HepG2 (cell line): Measurements from ENCODE around the gene FEV. TPM values are rescaled to one million over a fixed set of nuclear protein-coding genes. Genes with fewer than 3 reads are reported as not detected.

Source experiments
- EED ChIP-seq: sonication (generic); formaldehyde crosslinking; IDR thresholded peaks from 2 replicates; pipeline ENCODE4 v1.5.0; 2020; ENCODE audit warnings: mild to moderate bottlenecking, missing genetic modification reagents
- FOXK2 ChIP-seq: fragments of 450-650 bp; IDR thresholded peaks from 2 replicates; pipeline ENCODE4 v1.6.1; 2016
- IRF1 ChIP-seq: sonication (generic); formaldehyde crosslinking; IDR thresholded peaks from 2 replicates; pipeline ENCODE4 v1.4.0; 2020; ENCODE audit warnings: low read depth, mild to moderate bottlenecking, missing genetic modification reagents
- MAF1 ChIP-seq: sonication (generic); formaldehyde crosslinking; IDR thresholded peaks from 2 replicates; pipeline ENCODE4 v1.5.0; 2020; ENCODE audit warnings: missing genetic modification reagents, borderline replicate concordance
- YEATS2 ChIP-seq: sonication (generic); formaldehyde crosslinking; IDR thresholded peaks from 2 replicates; pipeline ENCODE4 v1.4.0; 2020; ENCODE audit warnings: missing genetic modification reagents, borderline replicate concordance
- ZNF207 ChIP-seq: fragments of 450-650 bp; IDR thresholded peaks from 2 replicates; pipeline ENCODE4 v1.6.1; 2016; ENCODE audit warnings: antibody characterized with exemption, borderline replicate concordance
- ZNF441 ChIP-seq: sonication (generic); formaldehyde crosslinking; IDR thresholded peaks from 2 replicates; pipeline ENCODE4 v1.7.0; 2021; ENCODE audit warnings: missing genetic modification reagents, borderline replicate concordance
- ZNF558 ChIP-seq: sonication (generic); formaldehyde crosslinking; IDR thresholded peaks from 2 replicates; pipeline ENCODE4 v1.9.0; 2022; ENCODE audit warnings: mild to moderate bottlenecking, missing genetic modification reagents, borderline replicate concordance
- ZNF589 ChIP-seq: sonication (generic); formaldehyde crosslinking; conservative IDR thresholded peaks from 2 replicates; pipeline ENCODE4 v1.8.0; 2022; ENCODE audit warnings: mild to moderate bottlenecking, moderate library complexity, missing genetic modification reagents
- ZNF615 ChIP-seq: sonication (generic); formaldehyde crosslinking; IDR thresholded peaks from 2 replicates; pipeline ENCODE4 v1.5.0; 2020; ENCODE audit warnings: mild to moderate bottlenecking, missing genetic modification reagents, borderline replicate concordance
- ZNF768 ChIP-seq: sonication (generic); formaldehyde crosslinking; IDR thresholded peaks from 2 replicates; pipeline ENCODE4 v1.4.0; 2020; ENCODE audit warnings: missing genetic modification reagents
- ZNF788 ChIP-seq: sonication (generic); formaldehyde crosslinking; IDR thresholded peaks from 2 replicates; pipeline ENCODE4 v1.5.0; 2020; ENCODE audit warnings: mild to moderate bottlenecking, missing genetic modification reagents, borderline replicate concordance
- ZNF816 ChIP-seq: sonication (generic); formaldehyde crosslinking; IDR thresholded peaks from 2 replicates; pipeline ENCODE4 v1.8.0; 2022; ENCODE audit warnings: missing genetic modification reagents, mild to moderate bottlenecking, borderline replicate concordance
- ZNF891 ChIP-seq: sonication (generic); formaldehyde crosslinking; IDR thresholded peaks from 2 replicates; pipeline ENCODE4 v1.5.0; 2020; ENCODE audit warnings: mild to moderate bottlenecking, missing genetic modification reagents
- polyA plus RNA-seq, 8 experiments: library from polyadenylated mRNA; depleted of rRNA in 3 of 8; stranded (reverse) in 7 of 8; unstranded in 1 of 8; fragments of >200 nt; fragmentation: Illumina TruSeq in 4 of 8; extraction: Trizol in 4 of 8; gene quantifications; 2 replicates each; pipeline versions ENCODE4 v1.2.1 to v1.2.3, GENCODE V29; 2011 to 2016; ENCODE audit warnings: low read depth in 4 of 8, missing spikeins in 1 of 8, mixed read lengths in 1 of 8; ENCODE audit not compliant: insufficient read depth in 1 of 8
- total RNA-seq, 5 experiments: library from RNA; depleted of rRNA; stranded (reverse); fragments of >200 nt; fragmentation: Illumina TruSeq; extraction: Trizol; gene quantifications; 2 replicates each; pipeline ENCODE4 v1.2.3, GENCODE V29; 2016; ENCODE audit warnings: low read depth in 1 of 5
- TF ChIP-seq, protein P1 (sequence below): sonication (generic); formaldehyde crosslinking; IDR thresholded peaks from 2 replicates; pipeline ENCODE4 v1.5.0; 2020; ENCODE audit warnings: mild to moderate bottlenecking, missing genetic modification reagents

FEV gene
- total and polyA plus RNA-seq, 2 of the 13 experiments (the other 11 are each of a cell fraction or from before 2014, with no cell fraction given): not detected

DNA sequence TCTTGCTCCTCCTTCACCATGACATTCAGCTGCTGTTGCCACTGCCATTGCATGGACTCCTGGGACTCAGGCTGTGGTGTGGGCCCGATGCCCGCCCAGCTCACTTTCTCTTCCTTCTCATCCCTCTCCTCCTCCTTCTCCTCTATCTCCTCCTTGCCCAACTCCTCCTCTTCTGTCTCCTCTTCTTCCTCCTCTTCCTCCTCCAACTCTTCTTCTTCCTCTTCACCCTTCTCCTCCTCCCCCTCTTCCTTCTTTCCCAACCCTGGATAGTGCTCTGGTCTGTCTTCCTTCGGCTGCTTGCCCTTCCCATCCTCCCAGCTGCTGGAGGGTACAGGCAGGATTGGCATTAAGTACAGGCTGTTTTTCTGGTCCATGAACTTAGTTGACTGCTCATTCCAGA, 19.0 kb upstream of the FEV start (continued):
- no peak for TF ChIP-seq ZNF589
- no peak for TF ChIP-seq ZNF207
- no peak for TF ChIP-seq MAF1 (CRISPR knock-in tag)
- no peak for TF ChIP-seq ZNF788 (CRISPR knock-in tag)
- TF ChIP-seq YEATS2 (CRISPR knock-in tag): no peak
- no peak for TF ChIP-seq IRF1 (CRISPR knock-in tag)
- TF ChIP-seq ZNF441 (CRISPR knock-in tag): no peak
- TF ChIP-seq ZNF768: no peak
- 0 out of 2 replicates have a peak, but pooled peaks have one; percentile 18 for TF ChIP-seq ZNF891 (CRISPR knock-in tag)
- TF ChIP-seq, protein P1, sequence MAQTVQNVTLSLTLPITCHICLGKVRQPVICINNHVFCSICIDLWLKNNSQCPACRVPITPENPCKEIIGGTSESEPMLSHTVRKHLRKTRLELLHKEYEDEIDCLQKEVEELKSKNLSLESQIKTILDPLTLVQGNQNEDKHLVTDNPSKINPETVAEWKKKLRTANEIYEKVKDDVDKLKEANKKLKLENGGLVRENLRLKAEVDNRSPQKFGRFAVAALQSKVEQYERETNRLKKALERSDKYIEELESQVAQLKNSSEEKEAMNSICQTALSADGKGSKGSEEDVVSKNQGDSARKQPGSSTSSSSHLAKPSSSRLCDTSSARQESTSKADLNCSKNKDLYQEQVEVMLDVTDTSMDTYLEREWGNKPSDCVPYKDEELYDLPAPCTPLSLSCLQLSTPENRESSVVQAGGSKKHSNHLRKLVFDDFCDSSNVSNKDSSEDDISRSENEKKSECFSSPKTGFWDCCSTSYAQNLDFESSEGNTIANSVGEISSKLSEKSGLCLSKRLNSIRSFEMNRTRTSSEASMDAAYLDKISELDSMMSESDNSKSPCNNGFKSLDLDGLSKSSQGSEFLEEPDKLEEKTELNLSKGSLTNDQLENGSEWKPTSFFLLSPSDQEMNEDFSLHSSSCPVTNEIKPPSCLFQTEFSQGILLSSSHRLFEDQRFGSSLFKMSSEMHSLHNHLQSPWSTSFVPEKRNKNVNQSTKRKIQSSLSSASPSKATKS (CRISPR knock-in tag): no peak
- no peak for TF ChIP-seq ZNF615 (CRISPR knock-in tag)
- TF ChIP-seq ZNF558 (CRISPR knock-in tag): no peak
- TF ChIP-seq ZNF816 (CRISPR knock-in tag): no peak
- TF ChIP-seq FOXK2: 0 out of 2 replicates have a peak, but pooled peaks have one; percentile 40
- 0 out of 2 replicates have a peak, but pooled peaks have one; percentile 26 for TF ChIP-seq EED
